GM19099 (cell line): ENCODE measurements around the gene BCL7A.

Experiments
- POLR2A ChIP-seq: IDR thresholded peaks from 3 replicates; pipeline ENCODE4 v1.6.1; 2011; ENCODE audit warnings: low read depth; ENCODE audit not compliant: insufficient read length; ENCODE audit errors: extremely low read depth

Gene BCL7A

GRCh38 chr12:122085591-122085990, 63.9 kb downstream of the BCL7A start:
- no peak for TF ChIP-seq POLR2A

- TF ChIP-seq POLR2A: no peak
These were observed 64.4 kb downstream of the BCL7A start for GRCh38 chr12:122086116-122086515.

GRCh38 chr12:122086641-122087285, 65.1 kb downstream of the BCL7A start:
- TF ChIP-seq POLR2A: no peak

- TF ChIP-seq POLR2A: no peak
These were observed 65.9 kb downstream of the BCL7A start for GRCh38 chr12:122087431-122088178.

GRCh38 chr12:122088179-122088810, 66.6 kb downstream of the BCL7A start:
- TF ChIP-seq POLR2A: no peak

GRCh38 chr12:122089077-122089476, 67.4 kb downstream of the BCL7A start:
- no peak for TF ChIP-seq POLR2A

- TF ChIP-seq POLR2A: no peak
These were observed 69.3 kb downstream of the BCL7A start for GRCh38 chr12:122090759-122091515.

- no peak for TF ChIP-seq POLR2A
These were observed 71.6 kb downstream of the BCL7A start for GRCh38 chr12:122093098-122093883.

- TF ChIP-seq POLR2A: no peak
These were observed 72.6 kb downstream of the BCL7A start for GRCh38 chr12:122094137-122094734.

GRCh38 chr12:122094735-122095631, 73.3 kb downstream of the BCL7A start:
- TF ChIP-seq POLR2A: no peak

- no peak for TF ChIP-seq POLR2A
These were observed 74.3 kb downstream of the BCL7A start for GRCh38 chr12:122096014-122096413.

GRCh38 chr12:122096591-122097149, 75.0 kb downstream of the BCL7A start:
- no peak for TF ChIP-seq POLR2A

GRCh38 chr12:122097584-122097926, 75.9 kb downstream of the BCL7A start:
- no peak for TF ChIP-seq POLR2A

- no peak for TF ChIP-seq POLR2A
These were observed 76.5 kb downstream of the BCL7A start for GRCh38 chr12:122097927-122098756.
